AG04450 (cell line): Measurements from ENCODE around the gene C1QTNF9. TPM values are rescaled to one million over a fixed set of nuclear protein-coding genes. Genes with fewer than 3 reads are reported as not detected.

ENCODE experiments used
- CTCF ChIA-PET: fragments of 300-600, 350-600 bp; formaldehyde crosslinking; extraction: SDS; loops from one replicate; lab custom pipeline; 2022; ENCODE audit warnings: antibody characterized with exemption, inconsistent platforms; lab: Charles Lee
- POLR2A ChIA-PET: fragments of 350-600 bp; formaldehyde crosslinking; extraction: SDS; loops from one replicate; lab custom pipeline; 2021; ENCODE audit warnings: antibody characterized with exemption, inconsistent platforms; lab: Yijun Ruan, JAX
- DNase-seq: peaks from one replicate; pipeline ENCODE4 v3.0.0-alpha.2; 2011; ENCODE audit warnings: low read depth, low spot score
- H3K27ac ChIP-seq: one replicate; pipeline ENCODE4 v1.5.1; 2012; ENCODE audit warnings: low read depth, low read length, control low read depth
- H3K27me3 ChIP-seq: one replicate; pipeline ENCODE4 v1.6.0; 2012; ENCODE audit warnings: low read length; ENCODE audit not compliant: control insufficient read depth, insufficient read depth
- H3K4me3 ChIP-seq: 2 replicates; pipeline ENCODE4 v1.5.1; 2011; ENCODE audit warnings: mild to moderate bottlenecking, low read depth, low read length, control low read depth
- H3K9me3 ChIP-seq: 2 replicates; pipeline ENCODE4 v1.5.1; 2012; ENCODE audit warnings: low read length; ENCODE audit not compliant: control insufficient read depth, insufficient read depth
- polyA plus RNA-seq: library from polyadenylated mRNA; depleted of rRNA; stranded (reverse); fragments of >200 nt; gene quantifications from 2 replicates; pipeline ENCODE4 v1.2.3, GENCODE V29; 2011
- TF ChIP-seq, protein P1 (sequence below): IDR thresholded peaks from 2 replicates; pipeline ENCODE4 v1.5.1; 2011; ENCODE audit warnings: low read depth, low read length, control low read depth, inconsistent platforms

Gene C1QTNF9
- polyA plus RNA-seq, 1 experiment = 0.11 TPM

DNA sequence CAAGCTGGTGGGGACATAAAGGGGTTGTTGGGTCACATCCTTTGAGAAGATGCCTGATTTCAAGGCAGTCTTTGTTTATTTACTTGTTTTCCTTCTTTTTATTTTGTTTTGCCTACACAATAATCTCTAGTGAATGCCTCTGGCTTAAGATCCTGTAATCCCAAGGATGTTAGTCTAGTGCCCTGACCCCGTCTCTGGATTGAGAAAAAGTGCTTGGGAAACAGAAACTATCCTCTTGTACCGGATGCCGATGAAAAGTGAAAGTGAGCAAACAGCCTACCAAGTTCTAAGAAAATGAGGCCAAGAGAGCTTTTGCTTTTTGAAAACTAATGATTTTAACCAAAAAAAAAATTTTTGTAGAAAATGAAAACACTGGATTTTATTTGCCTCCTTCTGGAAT, 42.1 kb upstream of the C1QTNF9 start:
- Histone ChIP-seq H3K4me3 (no peak overlapping the region), H3K27ac (no peak overlapping the region), H3K27me3 (no peaks in the 10 kb centered on the region), H3K9me3 (no peaks in the 10 kb centered on the region)
- ChIA-PET CTCF (interaction anchor here (2.2 kb wide), 1 partner anchor 38 kb away, joined by 11 read pairs; no protein-coding TSS in a partner anchor), POLR2A (no interaction called here)
- TF ChIP-seq, protein P1, sequence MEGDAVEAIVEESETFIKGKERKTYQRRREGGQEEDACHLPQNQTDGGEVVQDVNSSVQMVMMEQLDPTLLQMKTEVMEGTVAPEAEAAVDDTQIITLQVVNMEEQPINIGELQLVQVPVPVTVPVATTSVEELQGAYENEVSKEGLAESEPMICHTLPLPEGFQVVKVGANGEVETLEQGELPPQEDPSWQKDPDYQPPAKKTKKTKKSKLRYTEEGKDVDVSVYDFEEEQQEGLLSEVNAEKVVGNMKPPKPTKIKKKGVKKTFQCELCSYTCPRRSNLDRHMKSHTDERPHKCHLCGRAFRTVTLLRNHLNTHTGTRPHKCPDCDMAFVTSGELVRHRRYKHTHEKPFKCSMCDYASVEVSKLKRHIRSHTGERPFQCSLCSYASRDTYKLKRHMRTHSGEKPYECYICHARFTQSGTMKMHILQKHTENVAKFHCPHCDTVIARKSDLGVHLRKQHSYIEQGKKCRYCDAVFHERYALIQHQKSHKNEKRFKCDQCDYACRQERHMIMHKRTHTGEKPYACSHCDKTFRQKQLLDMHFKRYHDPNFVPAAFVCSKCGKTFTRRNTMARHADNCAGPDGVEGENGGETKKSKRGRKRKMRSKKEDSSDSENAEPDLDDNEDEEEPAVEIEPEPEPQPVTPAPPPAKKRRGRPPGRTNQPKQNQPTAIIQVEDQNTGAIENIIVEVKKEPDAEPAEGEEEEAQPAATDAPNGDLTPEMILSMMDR = no peak
- DNase-seq = no peak

DNA sequence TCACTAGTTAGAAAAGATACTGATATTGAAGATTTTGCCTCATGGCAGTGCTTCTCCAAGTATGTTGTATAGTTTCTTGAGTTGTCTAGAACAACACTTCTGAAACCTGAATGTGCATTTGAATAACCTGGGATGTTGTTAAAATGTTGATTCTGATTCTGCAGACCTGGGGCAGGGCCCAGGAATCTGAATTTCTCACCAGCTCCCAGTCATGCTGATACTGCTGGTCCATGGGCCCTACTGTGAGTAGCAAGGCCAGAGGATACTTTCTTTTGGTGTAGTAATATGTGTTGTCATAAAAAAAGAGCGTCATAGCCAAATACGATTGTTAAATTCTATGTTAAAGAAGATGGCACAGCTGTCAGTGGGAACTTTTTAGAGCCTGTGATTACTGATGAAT, 41.6 kb upstream of the C1QTNF9 start:
- ChIA-PET CTCF (no interaction called here), POLR2A (no interaction called here)
- DNase-seq = no peak
- Histone ChIP-seq H3K4me3 (no peak overlapping the region), H3K9me3 (no peaks in the 10 kb centered on the region), H3K27ac (no peak overlapping the region), H3K27me3 (no peaks in the 10 kb centered on the region)
- TF ChIP-seq, protein P1 = no peak

DNA sequence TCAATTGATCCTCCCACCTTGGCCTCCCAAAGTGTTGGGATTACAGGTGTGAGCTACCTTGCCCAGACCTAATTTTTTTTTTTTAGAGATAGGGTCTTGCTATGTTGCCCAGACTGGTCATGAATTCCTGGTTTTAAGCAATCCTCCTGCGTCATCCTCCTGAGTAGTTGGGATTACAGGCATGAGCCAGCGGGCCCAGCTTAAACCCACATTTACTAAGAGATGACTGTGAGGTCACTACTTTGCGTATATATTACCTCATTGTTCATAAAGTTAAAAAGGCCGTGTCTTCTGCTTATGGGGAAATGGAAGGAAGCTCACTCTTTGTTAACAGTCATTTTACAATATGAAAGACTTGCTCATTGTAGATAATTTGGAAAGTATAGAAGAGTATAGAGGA, 39.6 kb upstream of the C1QTNF9 start:
- TF ChIP-seq, protein P1 = no peak
- no peaks in the 10 kb centered on the region for H3K27me3 ChIP-seq
- no peak overlapping the region for H3K4me3 ChIP-seq
- DNase-seq = no peak
- no peak overlapping the region for H3K27ac ChIP-seq
- H3K9me3 ChIP-seq = no peaks in the 10 kb centered on the region
- POLR2A ChIA-PET = no interaction called here
- CTCF ChIA-PET = interaction anchor here (1.0 to 2.8 kb wide), 3 partner anchors 39 to 309 kb away, joined by 3 to 18 read pairs (median 4); no protein-coding TSS in a partner anchor

DNA sequence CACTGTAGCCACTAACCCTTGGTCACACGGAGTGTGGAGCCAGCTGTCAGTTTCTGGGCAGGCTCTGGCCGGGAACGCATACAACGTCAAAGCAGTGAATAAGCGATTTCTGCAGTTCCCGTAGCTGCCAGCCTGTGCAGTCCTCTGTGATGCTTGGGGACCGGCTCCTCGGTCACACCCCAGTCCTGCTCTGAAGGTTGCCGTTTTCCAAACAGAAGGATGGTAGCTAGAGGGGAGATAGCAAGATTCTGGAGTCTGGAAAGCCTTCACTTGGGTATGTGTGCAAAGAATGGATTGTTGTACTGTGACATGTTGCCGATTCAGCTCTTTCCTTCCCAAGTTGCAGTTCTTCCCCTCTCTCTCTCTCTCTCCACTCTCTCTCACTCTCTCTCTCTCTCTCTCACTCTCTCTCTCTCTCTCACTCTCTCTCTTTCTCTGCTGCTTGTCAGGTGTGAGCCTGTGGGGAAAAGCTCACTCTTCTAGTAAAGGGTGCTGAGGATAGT, 38.7 kb upstream of the C1QTNF9 start:
- peak overlapping the region; percentile 54 for H3K4me3 ChIP-seq
- POLR2A ChIA-PET = interaction anchor here (0.6 to 0.7 kb wide), 3 partner anchors 9 to 746 kb away, joined by 3 read pairs; no protein-coding TSS in a partner anchor

DNA sequence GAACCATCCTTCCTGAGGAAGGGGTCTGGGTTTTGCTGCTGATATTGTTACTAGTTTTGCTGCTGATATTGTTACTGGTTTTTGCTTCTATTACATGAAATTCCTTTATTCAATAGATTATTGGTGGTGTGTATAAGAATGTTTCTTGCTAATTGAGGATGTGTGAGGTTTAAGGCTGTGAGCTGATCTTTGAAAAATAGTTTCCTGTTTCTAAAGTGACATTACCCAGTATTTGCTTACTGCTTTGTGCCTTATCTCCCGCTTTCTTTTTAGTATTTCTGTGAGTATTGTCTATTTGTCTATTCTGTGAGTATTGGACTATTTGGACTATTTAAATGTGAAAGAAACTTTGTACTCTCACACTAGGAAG, 38.2 kb upstream of the C1QTNF9 start:
- DNase-seq = no peak
- Histone ChIP-seq H3K9me3 (no peaks in the 10 kb centered on the region), H3K27me3 (no peaks in the 10 kb centered on the region), H3K4me3 (peak overlapping the region; percentile 54), H3K27ac (peak overlapping the region; percentile 84)
- TF ChIP-seq, protein P1 = no peak
- CTCF ChIA-PET = interaction anchor here (0.7 to 2.8 kb wide), 2 partner anchors 41 to 43 kb away, joined by 3 to 18 read pairs; no protein-coding TSS in a partner anchor
- POLR2A ChIA-PET = interaction anchor here (0.7 kb wide), 1 partner anchor 746 kb away, joined by 3 read pairs; no protein-coding TSS in a partner anchor

More for the DNA sequence above, 38.7 kb upstream of the C1QTNF9 start:
- Histone ChIP-seq H3K9me3 (no peaks in the 10 kb centered on the region), H3K27me3 (no peaks in the 10 kb centered on the region), H3K27ac (peak overlapping the region; percentile 75)
- CTCF ChIA-PET = interaction anchor here (0.7 to 2.8 kb wide), 2 partner anchors 40 to 42 kb away, joined by 3 to 18 read pairs; no protein-coding TSS in a partner anchor
- DNase-seq = no peak
- TF ChIP-seq, protein P1 = no peak
